A549 treated with DMSO at 1 μM for 4 hours (cell line): ENCODE results near the gene MIR17HG. TPM values are rescaled to one million over a fixed set of nuclear protein-coding genes. Genes with fewer than 3 reads are reported as not detected.

Experiments used
- total RNA-seq: library from RNA; stranded (reverse); fragments of 200-300 nt; extraction: Qiagen RNA extraction; gene quantifications from 5 replicates; pipeline ENCODE4 v1.2.3, GENCODE V29; 2022; ENCODE audit warnings: low read depth

MIR17HG gene
- 0.97 to 2.0 TPM (median 1.5 TPM) in 5 replicates for total RNA-seq

GRCh38 chr13:91347202-91347995, at the start of gene MIR17HG:
MIR17HG (plus strand) TSS chr13:91347687.

GRCh38 chr13:91398413-91399188, 51.1 kb downstream of the MIR17HG start, which contains the start of gene GPC5:
GPC5 (plus strand) TSS chr13:91398621.

Other genes with a start within 250 kb of the MIR17HG start
- gene GPC5, start 50.9 kb downstream of the MIR17HG start, total RNA-seq: 0.02 to 0.10 TPM in 2 of 5 replicates, not detected in the others